ENCODE results near the gene ATG2B. TPM values are rescaled to one million over a fixed set of nuclear protein-coding genes. Genes with fewer than 3 reads are reported as not detected.

ATG2B gene
- total and polyA plus RNA-seq, 8 donors, result 19.5 to 44.1 (median 32.6) TPM

GRCh38 chr14:96255501-96256366, 107.4 kb downstream of the ATG2B start, which contains the start of gene BDKRB1:
TSS of gene BDKRB1 (plus strand) at chr14:96256210. CDS start at chr14:96263683, 7,473 bp downstream.
- Histone ChIP-seq H3K4me1 (no peaks in the 10 kb centered on the region), H3K4me3 (no peak within 1 kb of the TSS), H3K27me3 (peaks cover 0 to 22% of the 10 kb centered on the region in 2 donors), H3K27ac (peak within 1 kb of the TSS in 1 of 2 donors; percentile 45), H3K9me3 (no peaks in the 10 kb centered on the region), H3K36me3 (no peaks in the 10 kb centered on the region)
- intact Hi-C loops (cut with DNase I), result no loop called here
- no peak for TF ChIP-seq CTCF (IDR thresholded peaks at IDR 0.05)
- ATAC-seq (peak; percentile 39), DNase-seq (no peak)

GRCh38 chr14:96254687-96255086, 108.5 kb downstream of the ATG2B start:
- Histone ChIP-seq H3K9me3 (no peaks in the 10 kb centered on the region), H3K27ac (no peak overlapping the region), H3K4me3 (no peak overlapping the region), H3K36me3 (no peaks in the 10 kb centered on the region), H3K4me1 (no peaks in the 10 kb centered on the region), H3K27me3 (peaks cover 0 to 22% of the 10 kb centered on the region in 2 donors)
- no peak for TF ChIP-seq CTCF (IDR thresholded peaks at IDR 0.05)
- ATAC-seq (no peak), DNase-seq (peak in 1 of 4 donors; percentile 10)
- intact Hi-C loops (cut with DNase I), result no loop called here

GRCh38 chr14:96252999-96253539, 110.1 kb downstream of the ATG2B start:
- intact Hi-C loops (cut with DNase I), result no loop called here
- no peak for TF ChIP-seq CTCF (IDR thresholded peaks at IDR 0.05)
- peak; percentile 77 for ATAC-seq
- Histone ChIP-seq H3K4me3 (no peak overlapping the region), H3K9me3 (no peaks in the 10 kb centered on the region), H3K36me3 (no peaks in the 10 kb centered on the region), H3K27me3 (peaks cover 0 to 16% of the 10 kb centered on the region in 2 donors), H3K27ac (no peak overlapping the region), H3K4me1 (no peaks in the 10 kb centered on the region)
- DNase-seq, result peak in 1 of 4 donors; percentile 14

- DNase-seq (peak in 1 of 4 donors; percentile 48), ATAC-seq (no peak)
- H3K27ac ChIP-seq, result no peak overlapping the region
- H3K4me3 ChIP-seq, result no peak overlapping the region
- H3K27me3 ChIP-seq, result peaks cover 0 to 16% of the 10 kb centered on the region in 2 donors
- no peaks in the 10 kb centered on the region for H3K4me1 ChIP-seq
- no peak for TF ChIP-seq CTCF (IDR thresholded peaks at IDR 0.05)
- intact Hi-C loops (cut with DNase I), result no loop called here
- no peaks in the 10 kb centered on the region for H3K36me3 ChIP-seq
- H3K9me3 ChIP-seq, result no peaks in the 10 kb centered on the region
Observed at GRCh38 chr14:96252323-96252998, 110.7 kb downstream of the ATG2B start.

Measured in left lung (tissue), 10 donors.